WERI-Rb-1 (cell line): ENCODE results near the gene MAP2K7.
"Not testable (repeated sequence)": the region's sequence is repeated elsewhere in the genome, so short reads cannot be mapped to it uniquely, and the experiment has no call there.

Experiments used
- DNase-seq: peaks from one replicate; pipeline ENCODE4 v3.0.0-alpha.2; 2020
- H3K27ac ChIP-seq: fragments of 250-450 bp; sonication (Bioruptor Pico); 2 replicates; pipeline ENCODE4 v1.5.1; 2020; ENCODE audit warnings: mild to moderate bottlenecking, moderate library complexity
- H3K27me3 ChIP-seq: fragments of 250-450 bp; sonication (Bioruptor Pico); 2 replicates; pipeline ENCODE4 v1.5.1; 2021; ENCODE audit warnings: mild to moderate bottlenecking, low read depth, moderate library complexity; ENCODE audit not compliant: insufficient read depth, severe bottlenecking
- H3K36me3 ChIP-seq: fragments of 250-450 bp; sonication (Bioruptor Pico); 2 replicates; pipeline ENCODE4 v1.5.1; 2020; ENCODE audit warnings: mild to moderate bottlenecking, moderate library complexity
- H3K4me3 ChIP-seq: 2 replicates; pipeline ENCODE4 v1.5.1; 2011; ENCODE audit warnings: low read depth, mild to moderate bottlenecking, control low read depth, low read length
- H3K9me3 ChIP-seq: fragments of 250-450 bp; sonication (Bioruptor Pico); 2 replicates; pipeline ENCODE4 v1.5.1; 2021; ENCODE audit warnings: mild to moderate bottlenecking, moderate library complexity; ENCODE audit not compliant: severe bottlenecking
- TF ChIP-seq, protein P1 (sequence below): IDR thresholded peaks from 2 replicates; pipeline ENCODE4 v1.5.1; 2011; ENCODE audit warnings: low read depth, mild to moderate bottlenecking, control low read depth, inconsistent platforms, low read length

Gene MAP2K7

DNA sequence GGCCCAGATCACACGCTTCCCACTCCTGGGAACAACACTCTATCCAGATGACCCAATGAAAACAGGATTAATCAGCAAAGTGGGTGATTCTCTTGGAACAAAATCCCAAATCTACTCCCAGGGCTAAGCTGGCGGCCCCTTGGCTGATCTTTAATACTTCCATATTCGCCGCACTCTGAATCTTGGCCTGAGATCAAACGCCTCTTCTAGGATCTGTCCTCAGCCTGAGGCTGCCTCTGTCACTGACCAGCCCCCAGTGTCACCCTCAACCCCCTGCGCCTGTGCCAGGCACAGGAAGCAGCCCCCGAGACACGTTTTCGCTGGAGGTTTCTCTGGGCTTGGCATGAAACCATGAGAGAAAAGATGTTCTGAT lies 24.6 kb downstream of the MAP2K7 start:
- no peaks in the 10 kb centered on the region for H3K27me3 ChIP-seq
- peak overlapping the region; percentile 58 for H3K27ac ChIP-seq
- peaks cover 45% of the 10 kb centered on the region for H3K36me3 ChIP-seq
- H3K9me3 ChIP-seq: no peaks in the 10 kb centered on the region
- peak; percentile 57 for DNase-seq
- TF ChIP-seq, protein P1, sequence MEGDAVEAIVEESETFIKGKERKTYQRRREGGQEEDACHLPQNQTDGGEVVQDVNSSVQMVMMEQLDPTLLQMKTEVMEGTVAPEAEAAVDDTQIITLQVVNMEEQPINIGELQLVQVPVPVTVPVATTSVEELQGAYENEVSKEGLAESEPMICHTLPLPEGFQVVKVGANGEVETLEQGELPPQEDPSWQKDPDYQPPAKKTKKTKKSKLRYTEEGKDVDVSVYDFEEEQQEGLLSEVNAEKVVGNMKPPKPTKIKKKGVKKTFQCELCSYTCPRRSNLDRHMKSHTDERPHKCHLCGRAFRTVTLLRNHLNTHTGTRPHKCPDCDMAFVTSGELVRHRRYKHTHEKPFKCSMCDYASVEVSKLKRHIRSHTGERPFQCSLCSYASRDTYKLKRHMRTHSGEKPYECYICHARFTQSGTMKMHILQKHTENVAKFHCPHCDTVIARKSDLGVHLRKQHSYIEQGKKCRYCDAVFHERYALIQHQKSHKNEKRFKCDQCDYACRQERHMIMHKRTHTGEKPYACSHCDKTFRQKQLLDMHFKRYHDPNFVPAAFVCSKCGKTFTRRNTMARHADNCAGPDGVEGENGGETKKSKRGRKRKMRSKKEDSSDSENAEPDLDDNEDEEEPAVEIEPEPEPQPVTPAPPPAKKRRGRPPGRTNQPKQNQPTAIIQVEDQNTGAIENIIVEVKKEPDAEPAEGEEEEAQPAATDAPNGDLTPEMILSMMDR: no peak
- no peak overlapping the region for H3K4me3 ChIP-seq

GRCh38 chr19:7928741-7929701 lies 25.3 kb downstream of the MAP2K7 start:
- H3K9me3 ChIP-seq: no peaks in the 10 kb centered on the region
- peak overlapping the region; percentile 58 for H3K27ac ChIP-seq
- TF ChIP-seq, protein P1: peak; percentile 69
- H3K27me3 ChIP-seq: no peaks in the 10 kb centered on the region
- peaks cover 48% of the 10 kb centered on the region for H3K36me3 ChIP-seq
- H3K4me3 ChIP-seq: no peak overlapping the region
- peak; percentile 69 for DNase-seq

GRCh38 chr19:7930030-7930429 lies 26.4 kb downstream of the MAP2K7 start:
- Histone ChIP-seq H3K27ac (peak overlapping the region; percentile 22; the same call in 1 of the 2 replicates), H3K36me3 (peaks cover 45% of the 10 kb centered on the region)
- not testable (repeated sequence) for H3K4me3 ChIP-seq, DNase-seq, H3K9me3 ChIP-seq, H3K27me3 ChIP-seq

DNA sequence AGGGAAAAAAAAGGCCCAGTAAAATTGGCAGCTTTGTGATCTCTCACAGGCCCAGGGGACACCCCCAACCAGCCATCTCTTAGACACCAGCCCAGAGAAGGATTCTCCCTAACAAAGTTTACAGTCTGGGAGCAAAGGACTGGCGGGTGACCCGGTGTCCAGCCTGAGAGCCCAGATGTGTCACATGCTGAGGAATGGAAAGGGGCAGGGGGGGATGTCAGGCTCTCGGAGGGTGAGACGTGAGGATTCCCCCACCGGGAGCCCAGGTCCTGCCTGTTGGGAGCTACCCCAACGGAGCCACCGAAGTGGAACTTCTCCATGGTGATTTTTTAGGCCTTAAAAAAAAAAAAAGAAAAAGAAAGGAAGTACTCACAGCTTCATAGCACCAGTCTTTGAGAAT lies 27.1 kb downstream of the MAP2K7 start:
- no peaks in the 10 kb centered on the region for H3K27me3 ChIP-seq
- TF ChIP-seq, protein P1: no peak
- no peaks in the 10 kb centered on the region for H3K9me3 ChIP-seq
- peaks cover 52% of the 10 kb centered on the region for H3K36me3 ChIP-seq
- no peak overlapping the region for H3K27ac ChIP-seq
- no peak overlapping the region for H3K4me3 ChIP-seq
- no peak for DNase-seq

GRCh38 chr19:7931221-7932061 lies 27.8 kb downstream of the MAP2K7 start:
- Histone ChIP-seq H3K9me3 (no peaks in the 10 kb centered on the region), H3K4me3 (no peak overlapping the region), H3K27me3 (no peaks in the 10 kb centered on the region), H3K36me3 (peaks cover 58% of the 10 kb centered on the region), H3K27ac (no peak overlapping the region)
- no peak for DNase-seq
- TF ChIP-seq, protein P1: no peak

DNA sequence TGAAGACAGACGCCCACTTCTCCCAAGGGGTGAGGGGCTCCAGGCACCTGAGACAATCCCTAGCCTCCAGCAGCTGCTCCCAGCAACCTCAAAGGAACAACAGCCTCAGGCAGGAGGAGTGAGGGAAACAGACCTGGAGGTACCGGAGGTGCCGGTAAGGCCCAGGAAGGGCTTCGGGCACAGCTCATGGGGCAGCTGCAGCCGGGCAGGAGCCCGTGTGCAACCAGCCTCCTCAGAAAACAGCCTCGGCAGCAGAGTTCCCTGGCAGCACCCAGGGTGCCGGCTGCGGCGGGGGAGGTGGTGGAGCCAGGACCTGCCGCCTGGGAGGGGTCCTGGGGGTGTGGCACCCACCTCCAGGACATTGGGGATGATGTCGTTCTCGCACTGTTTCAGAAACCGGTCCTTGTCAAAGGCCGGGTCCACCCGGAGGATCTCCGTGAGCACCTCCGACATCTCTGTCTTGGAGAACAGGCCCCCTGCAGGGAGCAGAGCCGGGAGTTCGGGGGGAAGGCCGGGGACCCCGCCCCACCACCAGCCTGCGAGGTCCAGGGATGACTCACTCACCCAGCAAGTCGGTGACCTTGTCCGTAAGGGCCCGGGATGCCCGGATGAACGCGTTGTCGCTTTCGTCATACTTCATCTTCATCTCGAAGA lies 28.7 kb downstream of the MAP2K7 start:
- Histone ChIP-seq H3K27me3 (no peaks in the 10 kb centered on the region), H3K36me3 (peaks cover 62% of the 10 kb centered on the region)
- TF ChIP-seq, protein P1: no peak

More for the DNA sequence above, 28.7 kb downstream of the MAP2K7 start:
- no peaks in the 10 kb centered on the region for H3K9me3 ChIP-seq
- H3K27ac ChIP-seq: no peak overlapping the region
- no peak for DNase-seq
- H3K4me3 ChIP-seq: no peak overlapping the region
